GM21619 (cell line): Measurements from ENCODE around the gene CASP2.
A peak's percentile ranks its signal among the peaks of the same experiment; 100 is the strongest.

ENCODE experiments used
- ATAC-seq: cut with Tn5 transposase; IDR thresholded peaks from one replicate; pipeline ENCODE4 v1.9.1; 2021; ENCODE audit not compliant: unreplicated experiment

Gene CASP2

GRCh38 chr7:143287935-143288826, at the start of gene CASP2:
Gene CASP2, plus strand, starts transcription at chr7:143288351. Its CDS starts 105 bp downstream, at chr7:143288456.
- ATAC-seq = peak; percentile 83

DNA sequence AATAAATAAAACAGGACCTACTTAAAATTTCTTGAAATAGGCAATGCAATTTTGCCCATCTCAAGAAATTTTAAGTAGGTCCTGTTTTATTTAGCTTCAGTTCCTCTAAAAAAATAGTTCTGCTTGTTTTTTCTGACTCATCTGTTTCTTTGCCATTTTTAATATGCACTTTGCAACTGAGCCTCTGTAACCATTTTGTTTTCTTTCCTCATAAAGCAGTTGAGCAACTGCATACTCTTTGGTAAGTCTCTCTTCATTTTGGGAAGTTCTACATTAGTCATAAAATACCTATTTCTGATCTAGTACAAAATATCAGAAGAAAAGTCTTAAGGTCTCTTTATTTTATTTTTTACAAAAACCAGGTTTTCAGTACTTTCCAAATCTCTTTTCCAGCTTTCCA, 48.3 kb upstream of the CASP2 start:
- no peak for ATAC-seq

DNA sequence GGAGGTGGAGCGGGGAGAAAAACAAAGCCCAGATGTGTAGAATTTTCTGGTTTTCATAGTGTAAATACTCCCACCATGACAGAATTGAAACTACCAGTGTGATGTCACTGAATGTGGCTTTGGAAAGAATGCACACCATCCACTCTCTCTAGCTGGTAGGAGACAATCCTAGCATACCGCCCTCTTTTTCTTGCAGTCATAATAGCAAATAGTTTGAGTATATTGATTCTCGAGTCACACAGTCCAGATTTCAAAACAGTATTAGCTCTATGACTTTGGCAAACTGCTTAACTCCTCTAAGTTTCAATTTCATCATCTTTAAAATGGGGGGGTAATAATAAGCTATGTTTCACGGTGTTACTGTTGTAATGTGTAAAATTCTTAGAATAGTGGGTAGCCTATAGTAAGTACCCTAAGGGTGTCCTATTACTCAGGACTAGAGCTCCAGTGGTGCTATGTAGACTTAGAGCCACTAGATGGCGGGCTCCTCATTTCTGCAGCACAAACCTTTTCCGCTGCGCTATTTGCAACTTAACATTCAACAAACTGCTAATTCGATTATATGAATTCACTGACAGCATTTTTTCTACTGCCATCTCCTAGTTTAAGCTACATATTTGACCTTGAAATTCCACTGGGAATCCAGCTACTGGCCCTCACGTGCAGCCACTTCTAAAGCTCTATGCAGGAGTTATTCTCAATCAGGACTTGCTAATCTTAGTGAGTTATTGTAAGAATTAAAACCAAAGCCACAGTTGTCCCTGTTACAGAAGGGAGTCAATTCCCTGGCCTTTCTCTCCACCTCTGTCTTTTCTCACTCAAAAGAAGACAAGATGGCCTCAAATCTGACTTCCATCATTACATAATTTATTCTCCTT, 47.6 kb upstream of the CASP2 start:
- ATAC-seq = peak; percentile 99

GRCh38 chr7:143242306-143242705, 45.8 kb upstream of the CASP2 start:
- no peak for ATAC-seq

DNA sequence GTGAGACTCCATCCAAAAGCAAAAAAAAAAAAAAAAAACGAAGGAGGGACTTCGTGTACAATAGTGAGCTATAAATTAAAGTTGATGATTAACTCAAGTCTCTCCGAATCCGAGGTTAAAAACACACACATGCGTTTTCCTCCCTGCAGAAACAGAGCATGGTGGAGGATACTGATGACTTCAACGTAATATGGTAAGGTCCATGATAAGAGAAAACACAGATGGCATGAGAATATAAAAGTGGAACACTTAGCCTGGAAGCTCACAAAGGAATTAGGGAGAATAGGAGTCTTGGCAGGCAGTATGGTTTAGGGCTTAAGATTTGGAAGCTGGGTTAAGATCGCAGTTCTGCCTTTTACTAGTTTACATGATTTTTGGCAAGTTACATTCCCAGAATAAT, 45.0 kb upstream of the CASP2 start:
- no peak for ATAC-seq

- no peak for ATAC-seq
These were observed 44.5 kb upstream of the CASP2 start for GRCh38 chr7:143243614-143244013.

DNA sequence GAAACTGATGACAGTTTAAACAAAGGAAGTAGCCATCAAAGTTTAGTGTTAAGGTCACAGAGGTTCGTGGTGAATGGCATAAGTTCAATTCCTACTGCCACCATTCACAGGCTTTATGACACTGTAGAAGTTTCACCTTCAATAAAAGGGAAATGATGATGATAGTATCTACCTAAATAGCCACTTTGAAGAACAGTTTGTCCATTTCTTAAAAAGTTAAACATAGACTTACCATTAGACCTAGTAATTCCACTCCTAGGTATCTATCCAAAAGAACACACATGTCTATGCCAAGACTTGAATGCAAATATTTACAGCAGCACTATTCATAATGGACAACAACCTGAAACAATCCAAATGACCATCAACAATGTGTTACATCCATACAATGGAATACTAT, 43.8 kb upstream of the CASP2 start:
- ATAC-seq = no peak

DNA sequence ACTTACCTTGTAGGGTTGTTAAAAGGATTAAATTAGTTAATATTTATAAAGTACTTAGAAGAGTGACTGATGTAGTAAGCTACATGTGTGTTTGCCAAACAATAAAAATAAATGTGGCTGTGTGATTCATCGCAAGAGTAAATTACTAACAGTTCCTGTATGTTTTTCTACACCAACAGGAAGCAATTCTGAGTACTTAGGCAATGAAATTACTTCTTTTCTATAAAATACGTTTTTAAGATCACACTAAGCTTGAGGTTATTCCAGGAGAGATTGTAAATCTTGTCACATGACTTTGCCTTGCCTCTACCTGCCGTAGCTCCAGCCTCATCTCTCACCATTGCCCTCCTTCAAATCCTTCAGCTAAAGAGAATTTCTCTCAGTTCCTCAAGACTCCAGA, 43.0 kb upstream of the CASP2 start:
- no peak for ATAC-seq

- no peak for ATAC-seq
These were observed 40.8 kb upstream of the CASP2 start for GRCh38 chr7:143247372-143247771.

DNA sequence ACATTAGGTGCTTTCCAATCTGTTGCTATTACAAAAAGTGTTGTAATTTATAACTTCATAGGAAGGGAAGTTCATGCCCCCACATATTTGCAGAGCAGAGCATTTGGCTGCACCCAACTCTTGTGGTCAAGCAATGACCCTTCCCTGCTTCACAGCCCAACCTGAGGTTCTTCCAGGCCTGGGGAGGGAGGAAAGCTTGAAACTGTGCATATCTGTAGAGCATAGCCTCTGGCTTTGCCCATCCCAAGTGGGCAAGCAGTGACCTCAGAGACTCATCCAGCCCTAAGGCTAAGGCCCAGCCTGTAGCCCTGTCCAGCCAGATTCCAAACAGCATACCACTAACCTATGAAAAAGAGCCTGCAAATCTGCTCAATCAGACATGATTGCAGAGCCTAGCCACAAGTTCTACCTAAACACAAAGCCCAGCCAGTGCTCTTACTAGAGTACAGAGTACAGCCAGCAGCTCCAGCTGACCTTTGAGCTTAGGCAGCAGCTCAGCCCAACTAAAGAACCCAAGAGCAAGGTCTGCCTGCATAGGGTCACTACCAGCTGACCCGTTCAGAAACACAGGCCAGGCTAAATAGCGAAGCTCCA, 39.3 kb upstream of the CASP2 start:
- ATAC-seq = no peak

DNA sequence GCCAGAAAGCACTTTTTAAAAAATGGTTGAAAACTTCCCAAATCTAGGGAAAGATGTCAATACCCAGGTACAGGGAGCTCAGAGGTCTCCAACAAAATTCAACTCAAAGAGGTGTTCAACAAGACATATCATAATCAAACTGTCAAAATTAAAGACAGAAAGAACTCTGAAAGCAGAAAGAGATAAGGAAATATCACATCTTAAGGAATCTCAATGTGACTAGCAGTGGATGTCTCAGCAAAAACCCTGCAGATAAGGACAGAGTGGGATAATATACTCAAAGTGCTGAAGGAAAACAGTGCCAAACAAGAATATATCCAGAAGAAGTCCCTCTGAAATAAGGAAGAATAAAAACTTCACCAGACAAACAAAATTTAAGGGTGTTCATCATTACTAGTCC, 38.0 kb upstream of the CASP2 start:
- no peak for ATAC-seq

- no peak for ATAC-seq
These were observed 37.3 kb upstream of the CASP2 start for GRCh38 chr7:143250822-143251221.

DNA sequence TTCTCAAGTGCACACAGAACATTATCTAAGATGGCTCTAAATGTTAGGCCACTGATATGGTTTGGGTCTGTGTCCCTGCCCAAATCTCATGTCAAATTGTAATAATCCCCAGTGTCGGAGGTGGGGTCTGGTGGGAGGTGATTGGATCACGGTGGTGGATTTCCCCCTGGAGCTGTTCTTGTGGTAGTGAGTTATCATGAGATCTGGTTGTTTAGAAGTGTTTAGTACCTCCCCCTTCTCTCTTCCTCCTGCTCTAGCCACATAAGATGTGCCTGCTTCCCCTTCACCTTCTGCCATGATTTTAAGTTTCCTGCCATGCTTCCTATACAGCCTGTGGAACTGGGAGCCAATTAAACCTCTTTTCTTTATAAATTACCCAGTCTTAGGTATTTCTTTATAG, 36.1 kb upstream of the CASP2 start:
- no peak for ATAC-seq

DNA sequence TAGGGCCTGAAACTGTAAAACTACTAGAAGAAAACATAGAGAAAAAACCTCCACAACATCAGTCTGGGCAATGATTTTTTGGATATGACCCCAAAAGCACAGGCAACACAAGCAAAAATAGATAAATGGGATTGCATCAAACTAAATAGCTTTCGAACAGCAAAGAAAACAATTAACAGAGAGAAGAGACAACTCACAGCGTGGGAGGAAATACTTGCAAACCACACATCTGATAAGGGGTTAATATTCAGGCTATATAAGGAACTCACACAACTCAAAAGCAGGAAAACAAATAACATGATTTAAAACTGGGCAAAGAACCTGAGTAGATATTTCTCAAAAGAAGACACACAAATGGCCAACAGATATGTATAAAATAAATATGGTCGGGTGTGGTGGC, 32.6 kb upstream of the CASP2 start:
- no peak for ATAC-seq

GRCh38 chr7:143256325-143256724, 31.8 kb upstream of the CASP2 start:
- no peak for ATAC-seq

- ATAC-seq = peak; percentile 86
These were observed 31.2 kb upstream of the CASP2 start for GRCh38 chr7:143256932-143257331.

- ATAC-seq = no peak
These were observed 30.6 kb upstream of the CASP2 start for GRCh38 chr7:143257501-143257900.

DNA sequence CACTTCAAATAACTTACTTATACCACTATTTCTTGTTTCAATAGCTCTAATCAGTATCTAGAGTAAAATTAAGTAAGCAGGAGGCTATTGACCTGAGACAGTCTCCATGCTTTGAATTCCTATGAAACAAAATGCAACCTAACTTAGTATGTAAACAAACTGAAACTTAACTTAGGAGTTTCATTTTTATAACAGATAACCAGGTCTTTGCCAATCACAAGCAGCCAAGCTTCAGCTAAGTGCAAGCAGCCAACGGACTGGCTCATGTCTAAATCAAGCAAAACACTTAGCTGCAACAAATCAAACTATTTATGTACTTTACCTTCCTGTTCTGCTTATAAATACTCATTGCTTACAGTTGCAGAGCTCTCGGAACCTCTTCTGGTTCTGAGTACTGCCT, 29.3 kb upstream of the CASP2 start:
- peak; percentile 32 for ATAC-seq

GRCh38 chr7:143259765-143260164, 28.4 kb upstream of the CASP2 start:
- ATAC-seq = no peak

DNA sequence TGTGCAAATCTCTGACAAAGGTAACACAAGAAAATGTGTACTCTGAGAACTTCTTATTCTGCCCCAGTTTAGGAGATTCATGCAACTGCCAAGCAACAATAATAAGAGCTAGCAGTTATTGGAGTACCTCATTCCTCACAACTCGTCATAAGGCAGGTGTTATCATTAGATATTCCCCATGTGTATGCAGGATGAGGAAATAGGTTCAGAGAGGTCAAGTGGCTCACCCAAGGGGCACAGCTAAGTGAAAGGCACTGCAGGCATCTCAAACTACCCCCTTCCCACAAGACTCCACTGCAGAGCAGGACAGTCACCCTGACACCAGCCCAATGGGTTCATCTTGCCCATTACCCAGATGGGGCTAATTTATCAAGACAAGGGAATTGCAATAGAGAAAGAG, 26.2 kb upstream of the CASP2 start:
- no peak for ATAC-seq
